ENCODE measurements around the gene TMEM100.

The TMEM100 gene

DNA sequence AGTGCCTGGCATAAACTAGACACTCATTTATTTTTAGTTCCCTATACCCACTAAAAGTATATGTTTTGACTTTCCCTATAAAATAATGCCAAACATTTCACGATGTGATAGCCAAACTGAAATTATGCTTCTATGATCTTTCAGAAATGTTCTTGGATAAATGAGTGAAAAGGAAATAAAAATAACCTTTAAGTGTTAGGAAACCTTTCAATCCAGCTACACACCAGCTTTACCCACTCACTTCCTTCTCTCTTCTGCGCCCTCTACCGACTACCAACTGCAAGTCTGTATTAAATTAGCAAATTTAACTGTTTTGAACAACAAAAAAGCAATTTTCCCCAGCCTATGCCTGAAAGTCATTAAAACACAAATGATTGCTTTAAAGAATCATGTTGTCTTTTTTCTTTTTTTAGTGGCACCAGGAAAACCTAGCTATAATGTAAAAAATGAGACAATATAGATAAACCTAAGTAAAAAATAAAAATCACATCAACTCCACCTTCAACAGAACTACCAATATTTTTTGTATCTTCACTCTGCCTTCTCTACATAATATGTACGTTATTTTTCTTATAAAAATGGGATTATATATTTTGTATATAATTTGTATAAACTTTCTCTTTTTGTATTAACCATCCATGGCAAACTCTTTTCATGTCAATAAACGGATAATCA lies 13.2 kb upstream of the TMEM100 start:
- Histone ChIP-seq H3K79me2 (no peaks in the 10 kb centered on the region), H3K27me3 (ENCODE audit: control insufficient read depth, insufficient read depth, low read length) (no peaks in the 10 kb centered on the region), H3K4me3 (ENCODE audit: low read depth, low read length) (no peak overlapping the region), H3K9me3 (ENCODE audit: control insufficient read depth, low read length) (no peaks in the 10 kb centered on the region), H3K27ac (no peak overlapping the region), H3K9ac (no peak overlapping the region), H2AFZ (no peak overlapping the region), H3K36me3 (ENCODE audit: control insufficient read depth, insufficient read depth, low read length) (no peaks in the 10 kb centered on the region), H3K4me1 (no peaks in the 10 kb centered on the region), H3K4me2 (ENCODE audit: low read length) (no peak overlapping the region)
- TF ChIP-seq, protein P1, sequence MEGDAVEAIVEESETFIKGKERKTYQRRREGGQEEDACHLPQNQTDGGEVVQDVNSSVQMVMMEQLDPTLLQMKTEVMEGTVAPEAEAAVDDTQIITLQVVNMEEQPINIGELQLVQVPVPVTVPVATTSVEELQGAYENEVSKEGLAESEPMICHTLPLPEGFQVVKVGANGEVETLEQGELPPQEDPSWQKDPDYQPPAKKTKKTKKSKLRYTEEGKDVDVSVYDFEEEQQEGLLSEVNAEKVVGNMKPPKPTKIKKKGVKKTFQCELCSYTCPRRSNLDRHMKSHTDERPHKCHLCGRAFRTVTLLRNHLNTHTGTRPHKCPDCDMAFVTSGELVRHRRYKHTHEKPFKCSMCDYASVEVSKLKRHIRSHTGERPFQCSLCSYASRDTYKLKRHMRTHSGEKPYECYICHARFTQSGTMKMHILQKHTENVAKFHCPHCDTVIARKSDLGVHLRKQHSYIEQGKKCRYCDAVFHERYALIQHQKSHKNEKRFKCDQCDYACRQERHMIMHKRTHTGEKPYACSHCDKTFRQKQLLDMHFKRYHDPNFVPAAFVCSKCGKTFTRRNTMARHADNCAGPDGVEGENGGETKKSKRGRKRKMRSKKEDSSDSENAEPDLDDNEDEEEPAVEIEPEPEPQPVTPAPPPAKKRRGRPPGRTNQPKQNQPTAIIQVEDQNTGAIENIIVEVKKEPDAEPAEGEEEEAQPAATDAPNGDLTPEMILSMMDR (IDR thresholded peaks at IDR 0.05), result peak; percentile 46

DNA sequence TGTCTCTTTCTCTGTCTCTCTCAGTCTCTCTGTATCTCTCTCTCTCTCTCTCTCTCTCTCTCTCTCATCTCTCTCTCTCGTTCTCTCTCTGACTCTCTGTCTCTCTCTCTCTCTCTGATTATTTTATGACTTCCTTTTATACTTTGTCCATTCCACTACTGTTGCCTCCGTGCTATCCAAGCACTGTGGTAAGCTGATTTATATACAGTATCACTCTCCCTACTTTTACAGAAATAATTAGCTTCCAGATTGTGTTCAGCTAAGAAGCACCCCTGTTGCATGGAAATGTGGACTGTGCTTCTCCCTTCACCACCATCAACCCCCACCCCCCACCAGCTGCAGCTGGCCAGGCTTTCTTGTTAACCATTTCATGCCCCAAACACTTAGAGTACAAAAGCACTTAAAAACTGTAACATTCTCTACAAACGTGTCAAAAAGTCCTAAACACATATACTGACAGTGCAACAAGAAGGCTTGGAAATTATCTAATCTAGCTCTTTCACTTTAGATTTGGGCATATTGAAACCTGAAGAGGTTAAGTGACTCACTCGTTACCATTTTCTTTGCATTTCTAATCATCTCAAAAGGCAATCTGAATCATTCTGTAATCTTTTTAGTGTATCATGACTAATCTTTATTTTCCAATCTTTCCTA lies 11.6 kb upstream of the TMEM100 start:
- Histone ChIP-seq H3K36me3 (ENCODE audit: control insufficient read depth, insufficient read depth, low read length) (no peaks in the 10 kb centered on the region), H3K9ac (no peak overlapping the region), H2AFZ (no peak overlapping the region), H3K27ac (no peak overlapping the region), H3K27me3 (ENCODE audit: control insufficient read depth, insufficient read depth, low read length) (no peaks in the 10 kb centered on the region), H3K9me3 (ENCODE audit: control insufficient read depth, low read length) (no peaks in the 10 kb centered on the region), H3K4me2 (ENCODE audit: low read length) (no peak overlapping the region), H3K4me3 (ENCODE audit: low read depth, low read length) (no peak overlapping the region), H3K4me1 (no peaks in the 10 kb centered on the region), H3K79me2 (no peaks in the 10 kb centered on the region)
- TF ChIP-seq, protein P1 (IDR thresholded peaks at IDR 0.05), result no peak

DNA sequence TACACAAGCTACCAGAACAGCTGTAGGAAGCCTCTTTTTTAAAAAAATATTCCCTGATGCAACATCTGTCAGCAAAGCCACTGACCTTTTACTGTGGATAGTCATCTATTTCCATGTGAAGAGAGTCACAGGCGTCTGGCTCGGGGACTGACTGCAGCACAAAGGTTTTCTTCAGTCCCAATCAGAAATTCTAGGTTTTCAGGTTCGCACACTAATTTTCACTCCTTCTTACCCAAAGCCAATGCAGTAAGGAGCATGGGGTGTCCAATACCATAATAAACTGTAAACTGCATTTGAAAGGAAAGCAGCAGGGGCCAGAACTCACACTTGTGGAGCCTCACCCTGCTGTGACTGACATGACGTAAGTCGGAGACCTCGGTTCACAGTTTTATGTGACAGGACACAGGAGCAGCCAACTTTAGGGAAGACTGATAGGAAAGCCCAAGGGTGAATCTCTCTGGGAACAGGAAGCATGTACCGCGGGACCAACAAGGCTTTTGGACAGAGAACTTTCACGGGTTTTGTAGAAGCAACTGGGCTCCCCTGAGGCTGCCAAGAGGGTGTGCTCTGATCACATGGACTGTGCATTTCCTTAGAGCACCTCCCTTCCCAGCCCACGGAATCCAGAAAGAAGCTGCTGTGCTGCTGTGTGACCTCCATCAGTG lies 9.1 kb upstream of the TMEM100 start:
- H2AFZ ChIP-seq, result no peak overlapping the region
- H3K4me1 ChIP-seq, result no peaks in the 10 kb centered on the region
- H3K79me2 ChIP-seq, result no peaks in the 10 kb centered on the region
- H3K9ac ChIP-seq, result no peak overlapping the region
- no peak overlapping the region for H3K27ac ChIP-seq
- no peaks in the 10 kb centered on the region for H3K27me3 ChIP-seq (ENCODE audit: control insufficient read depth, insufficient read depth, low read length)
- no peak overlapping the region for H3K4me2 ChIP-seq (ENCODE audit: low read length)
- TF ChIP-seq, protein P1 (IDR thresholded peaks at IDR 0.05), result no peak
- no peaks in the 10 kb centered on the region for H3K9me3 ChIP-seq (ENCODE audit: control insufficient read depth, low read length)
- H3K4me3 ChIP-seq (ENCODE audit: low read depth, low read length), result no peak overlapping the region
- no peaks in the 10 kb centered on the region for H3K36me3 ChIP-seq (ENCODE audit: control insufficient read depth, insufficient read depth, low read length)

DNA sequence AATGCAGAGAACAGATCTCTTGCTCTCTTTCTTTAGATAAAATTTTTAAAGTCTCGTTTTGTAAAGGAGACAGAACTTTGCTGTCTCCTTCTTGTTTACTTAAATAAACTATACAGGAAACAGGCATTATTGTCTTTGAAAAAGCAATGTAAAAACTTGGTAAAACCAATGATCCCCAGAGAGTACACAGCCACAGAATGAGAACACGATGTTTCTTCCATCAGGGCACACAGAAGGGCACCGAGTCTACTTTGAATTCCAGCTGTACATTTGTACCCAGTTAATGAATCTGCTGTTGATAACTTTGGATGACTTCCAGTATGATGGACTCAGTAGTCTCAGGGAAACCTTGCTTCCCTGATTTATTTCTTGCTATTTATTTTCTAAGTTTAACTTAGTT lies 8.1 kb upstream of the TMEM100 start:
- TF ChIP-seq, protein P1 (IDR thresholded peaks at IDR 0.05), result no peak
- no peak overlapping the region for H3K9ac ChIP-seq
- no peaks in the 10 kb centered on the region for H3K4me1 ChIP-seq
- H3K79me2 ChIP-seq, result no peaks in the 10 kb centered on the region
- no peaks in the 10 kb centered on the region for H3K9me3 ChIP-seq (ENCODE audit: control insufficient read depth, low read length)
- H3K27ac ChIP-seq, result no peak overlapping the region
- no peak overlapping the region for H2AFZ ChIP-seq
- H3K27me3 ChIP-seq (ENCODE audit: control insufficient read depth, insufficient read depth, low read length), result no peaks in the 10 kb centered on the region
- no peak overlapping the region for H3K4me3 ChIP-seq (ENCODE audit: low read depth, low read length)
- no peak overlapping the region for H3K4me2 ChIP-seq (ENCODE audit: low read length)
- no peaks in the 10 kb centered on the region for H3K36me3 ChIP-seq (ENCODE audit: control insufficient read depth, insufficient read depth, low read length)

Measured in parathyroid adenoma (tissue), 2 donors.